Measurements from ENCODE around the gene LUC7L. TPM values are rescaled to one million over a fixed set of nuclear protein-coding genes. Genes with fewer than 3 reads are reported as not detected.

LUC7L gene
- total and polyA plus RNA-seq, 10 of the 15 experiments (the other 5 are each of a cell fraction or from before 2014, with no cell fraction given): 2.3 to 59.6 (median 44.1) TPM

- intact Hi-C loops (cut with micrococcal nuclease; ENCODE audit: unreplicated experiment): no loop called here
- POLR2A ChIA-PET: no interaction called here
- SMC1A ChIA-PET (ENCODE audit: uncharacterized antibody, unreplicated experiment): no interaction called here
- Histone ChIP-seq H3K79me2 (ENCODE audit: control insufficient read depth, insufficient read depth, low read length) (no peaks in the 10 kb centered on the region), H3K9ac (ENCODE audit: control insufficient read depth, insufficient read depth, low read length) (no peak overlapping the region), H3K4me2 (ENCODE audit: control insufficient read depth, insufficient read depth) (no peak overlapping the region), H4K20me1 (ENCODE audit: control insufficient read depth, insufficient read depth) (no peaks in the 10 kb centered on the region), H3K4me3 (no peak overlapping the region), H3K27me3 (replicated peaks in 1 of 2; ENCODE audit: control insufficient read depth in 2 of 2, insufficient read depth in 2 of 2, low read length in 1 of 2) (no peaks in the 10 kb centered on the region), H3K9me3 (replicated peaks; ENCODE audit: control insufficient read depth, insufficient read depth, low read length) (no peaks in the 10 kb centered on the region), H3K27ac (ENCODE audit: control insufficient read depth, insufficient read depth) (no peak overlapping the region), H3K4me1 (ENCODE audit: control insufficient read depth, insufficient read depth, low read length) (no peaks in the 10 kb centered on the region), H2AFZ (ENCODE audit: control insufficient read depth, low read depth, low read length) (no peak overlapping the region), H3K36me3 (ENCODE audit: control insufficient read depth in 2 of 2, insufficient read depth in 2 of 2, low read length in 1 of 2) (no peaks in the 10 kb centered on the region; a peak in 1 of 4 replicates)
- FAIRE-seq (no peak), DNase-seq (ENCODE audit: low read depth, low spot score) (no peak), ATAC-seq (no peak)
- 94% methylated on average over 33 of the region's 35 CpGs for WGBS (ENCODE audit: insufficient coverage, insufficient replicate concordance, low lambda C conversion rate, missing lambda C conversion rate)
- BruUV-seq (replicated peaks): no TSS peak
- CTCF ChIA-PET: interaction anchor here (0.6 kb wide), 1 partner anchor 165 kb away, joined by 3 read pairs; no protein-coding TSS in a partner anchor
- in situ Hi-C loops (cut with MboI): no loop called here
- RAD21 ChIA-PET (ENCODE audit: unreplicated experiment): no interaction called here
- no peak for TF ChIP-seq ZBTB40 (IDR thresholded peaks at IDR 0.05; ENCODE audit: borderline replicate concordance)
- TF ChIP-seq MEF2B (IDR thresholded peaks at IDR 0.05; ENCODE audit: partially characterized antibody, poor library complexity, severe bottlenecking): no peak
- TF ChIP-seq, protein P1, sequence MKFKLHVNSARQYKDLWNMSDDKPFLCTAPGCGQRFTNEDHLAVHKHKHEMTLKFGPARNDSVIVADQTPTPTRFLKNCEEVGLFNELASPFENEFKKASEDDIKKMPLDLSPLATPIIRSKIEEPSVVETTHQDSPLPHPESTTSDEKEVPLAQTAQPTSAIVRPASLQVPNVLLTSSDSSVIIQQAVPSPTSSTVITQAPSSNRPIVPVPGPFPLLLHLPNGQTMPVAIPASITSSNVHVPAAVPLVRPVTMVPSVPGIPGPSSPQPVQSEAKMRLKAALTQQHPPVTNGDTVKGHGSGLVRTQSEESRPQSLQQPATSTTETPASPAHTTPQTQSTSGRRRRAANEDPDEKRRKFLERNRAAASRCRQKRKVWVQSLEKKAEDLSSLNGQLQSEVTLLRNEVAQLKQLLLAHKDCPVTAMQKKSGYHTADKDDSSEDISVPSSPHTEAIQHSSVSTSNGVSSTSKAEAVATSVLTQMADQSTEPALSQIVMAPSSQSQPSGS (IDR thresholded peaks at IDR 0.05; ENCODE audit: low read length): no peak
- TF ChIP-seq, protein P2, sequence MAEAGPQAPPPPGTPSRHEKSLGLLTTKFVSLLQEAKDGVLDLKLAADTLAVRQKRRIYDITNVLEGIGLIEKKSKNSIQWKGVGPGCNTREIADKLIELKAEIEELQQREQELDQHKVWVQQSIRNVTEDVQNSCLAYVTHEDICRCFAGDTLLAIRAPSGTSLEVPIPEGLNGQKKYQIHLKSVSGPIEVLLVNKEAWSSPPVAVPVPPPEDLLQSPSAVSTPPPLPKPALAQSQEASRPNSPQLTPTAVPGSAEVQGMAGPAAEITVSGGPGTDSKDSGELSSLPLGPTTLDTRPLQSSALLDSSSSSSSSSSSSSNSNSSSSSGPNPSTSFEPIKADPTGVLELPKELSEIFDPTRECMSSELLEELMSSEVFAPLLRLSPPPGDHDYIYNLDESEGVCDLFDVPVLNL (IDR thresholded peaks at IDR 0.05; ENCODE audit: low read depth, low read length): no peak
- TF ChIP-seq IRF5 (IDR thresholded peaks at IDR 0.05; ENCODE audit: borderline replicate concordance): no peak
- no peak for TF ChIP-seq EP300 (IDR thresholded peaks at IDR 0.05; ENCODE audit: borderline replicate concordance in 1 of 2, control insufficient read depth in 1 of 2, low read depth in 2 of 2, low read length in 2 of 2)
- TF ChIP-seq, protein P3, sequence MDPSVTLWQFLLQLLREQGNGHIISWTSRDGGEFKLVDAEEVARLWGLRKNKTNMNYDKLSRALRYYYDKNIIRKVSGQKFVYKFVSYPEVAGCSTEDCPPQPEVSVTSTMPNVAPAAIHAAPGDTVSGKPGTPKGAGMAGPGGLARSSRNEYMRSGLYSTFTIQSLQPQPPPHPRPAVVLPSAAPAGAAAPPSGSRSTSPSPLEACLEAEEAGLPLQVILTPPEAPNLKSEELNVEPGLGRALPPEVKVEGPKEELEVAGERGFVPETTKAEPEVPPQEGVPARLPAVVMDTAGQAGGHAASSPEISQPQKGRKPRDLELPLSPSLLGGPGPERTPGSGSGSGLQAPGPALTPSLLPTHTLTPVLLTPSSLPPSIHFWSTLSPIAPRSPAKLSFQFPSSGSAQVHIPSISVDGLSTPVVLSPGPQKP (IDR thresholded peaks at IDR 0.05; ENCODE audit: low read depth, low read length): no peak
- TF ChIP-seq YBX1 (IDR thresholded peaks at IDR 0.05): no peak
- no peak for TF ChIP-seq CHD1 (IDR thresholded peaks at IDR 0.05; ENCODE audit: low read depth, low read length)
- no peak for TF ChIP-seq CEBPB (IDR thresholded peaks at IDR 0.05; ENCODE audit: borderline replicate concordance in 1 of 2, low read depth in 2 of 2, low read length in 2 of 2)
Observed at GRCh38 chr16:263182-263774, 34.0 kb upstream of the LUC7L start.
